K562 (cell line): ENCODE measurements around the gene ARHGEF40. TPM values are rescaled to one million over a fixed set of nuclear protein-coding genes. Genes with fewer than 3 reads are reported as not detected.

ENCODE experiments used
- ARID1B ChIP-seq: fragments of 450-650 bp; IDR thresholded peaks from 2 replicates; pipeline ENCODE4 v1.6.1; 2016; ENCODE audit warnings: antibody characterized with exemption, mild to moderate bottlenecking, inconsistent platforms
- DPF2 ChIP-seq: fragments of 450-650 bp; IDR thresholded peaks from 2 replicates; pipeline ENCODE4 v1.6.1; 2016
- MAZ ChIP-seq, 2 experiments: fragments of 450-650 bp in 1 of 2; sonication (generic) in 1 of 2; formaldehyde crosslinking; IDR thresholded peaks in 1 of 2; conservative IDR thresholded peaks in 1 of 2; 2 replicates each; pipeline versions ENCODE4 v1.4.0 to v1.5.0; 2020; ENCODE audit warnings: mild to moderate bottlenecking in 1 of 2, missing genetic modification reagents in 1 of 2
- PHF8 ChIP-seq: fragments of 200-600 bp; sonication (generic); IDR thresholded peaks from 2 replicates; pipeline ENCODE4 v1.6.1; 2012; ENCODE audit warnings: mixed run types, mild to moderate bottlenecking, inconsistent platforms, low read length, moderate library complexity, borderline replicate concordance
- SMARCA5 ChIP-seq: fragments of 450-650 bp; IDR thresholded peaks from 2 replicates; pipeline ENCODE4 v1.6.1; 2016
- polyA plus RNA-seq, 8 experiments: library from polyadenylated mRNA; depleted of rRNA in 4 of 8; stranded (reverse) in 5 of 8; unstranded in 3 of 8; fragments of >200 nt; fragmentation: Nextera tagmentation in 2 of 8; fragmentation: Illumina TruSeq in 1 of 8; extraction: Ambion mirVana in 2 of 8; extraction: Trizol in 1 of 8; gene quantifications; 2 replicates each; pipeline versions ENCODE4 v1.2.1 to v1.2.3, GENCODE V29; 2011 to 2014; ENCODE audit warnings: inconsistent platforms in 1 of 8, missing spikeins in 1 of 8
- total RNA-seq, 7 experiments: library from RNA; depleted of rRNA in 6 of 7; stranded (reverse); fragments of >200 nt in 6 of 7; fragmentation: Illumina TruSeq in 2 of 7; extraction: Trizol in 2 of 7; gene quantifications; 2 replicates each; pipeline versions ENCODE4 v1.2.1 to v1.2.3, GENCODE V29; 2011 to 2021; ENCODE audit warnings: low replicate concordance in 1 of 7
- TF ChIP-seq, protein P1 (sequence below), 2 experiments: fragments of 450-650 bp in 1 of 2; sonication (generic) in 1 of 2; formaldehyde crosslinking in 1 of 2; IDR thresholded peaks; 2 replicates each; pipeline versions ENCODE4 v1.7.1 to v1.9.0; 2016 to 2022; ENCODE audit warnings: inconsistent platforms in 1 of 2, mild to moderate bottlenecking in 1 of 2, missing genetic modification reagents in 1 of 2
- TF ChIP-seq, protein P2 (sequence below): IDR thresholded peaks from 2 replicates; pipeline ENCODE4 v1.6.1; 2016; ENCODE audit warnings: missing genetic modification characterization, missing compliant biosample characterization
- TF ChIP-seq, protein P3 (sequence below), 2 experiments: IDR thresholded peaks; 2 replicates each; pipeline ENCODE4 v1.6.1; 2012; ENCODE audit warnings: improper control_type of control experiment in 2 of 2, low read depth in 2 of 2, low read length in 2 of 2, borderline replicate concordance in 1 of 2
- TF ChIP-seq, protein P4 (sequence below): fragments of 200-400 bp; formaldehyde crosslinking; IDR thresholded peaks from 2 replicates; pipeline ENCODE4 v1.6.1; 2017; ENCODE audit warnings: mild to moderate bottlenecking, low read depth, low read length, moderate library complexity

The ARHGEF40 gene
- total and polyA plus RNA-seq, 9 of the 15 experiments (the other 6 are each of a cell fraction or from before 2014, with no cell fraction given): 0.42 to 6.3 (median 3.8) TPM

DNA sequence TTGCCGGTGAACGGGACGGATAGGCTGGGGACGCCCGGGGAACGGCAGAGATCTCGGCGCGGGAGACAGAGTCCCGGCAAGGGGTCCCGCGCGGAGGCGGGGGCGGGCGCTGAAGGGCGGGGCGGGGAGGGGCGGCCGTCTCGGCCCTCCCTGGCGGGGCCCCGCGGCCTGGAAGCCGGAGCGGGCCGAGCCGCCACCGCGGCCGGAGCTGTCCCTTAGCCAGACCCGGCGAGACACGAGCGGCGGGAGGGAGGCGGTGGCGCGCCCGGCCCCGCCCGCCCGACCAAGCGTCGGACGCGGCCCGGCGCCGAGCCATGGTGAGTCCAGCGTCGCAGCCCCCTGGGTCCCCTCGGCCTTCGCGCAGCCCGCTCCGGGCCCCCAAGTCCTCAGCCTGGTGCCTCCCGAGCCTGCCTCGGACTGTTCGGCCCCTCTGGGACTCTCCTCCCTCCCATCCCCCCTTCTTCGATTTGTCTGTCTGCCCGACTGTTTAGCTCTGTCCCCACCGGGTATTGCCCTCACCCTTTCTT lies at the start of gene ARHGEF40 (continued):
- TF ChIP-seq, protein P1, sequence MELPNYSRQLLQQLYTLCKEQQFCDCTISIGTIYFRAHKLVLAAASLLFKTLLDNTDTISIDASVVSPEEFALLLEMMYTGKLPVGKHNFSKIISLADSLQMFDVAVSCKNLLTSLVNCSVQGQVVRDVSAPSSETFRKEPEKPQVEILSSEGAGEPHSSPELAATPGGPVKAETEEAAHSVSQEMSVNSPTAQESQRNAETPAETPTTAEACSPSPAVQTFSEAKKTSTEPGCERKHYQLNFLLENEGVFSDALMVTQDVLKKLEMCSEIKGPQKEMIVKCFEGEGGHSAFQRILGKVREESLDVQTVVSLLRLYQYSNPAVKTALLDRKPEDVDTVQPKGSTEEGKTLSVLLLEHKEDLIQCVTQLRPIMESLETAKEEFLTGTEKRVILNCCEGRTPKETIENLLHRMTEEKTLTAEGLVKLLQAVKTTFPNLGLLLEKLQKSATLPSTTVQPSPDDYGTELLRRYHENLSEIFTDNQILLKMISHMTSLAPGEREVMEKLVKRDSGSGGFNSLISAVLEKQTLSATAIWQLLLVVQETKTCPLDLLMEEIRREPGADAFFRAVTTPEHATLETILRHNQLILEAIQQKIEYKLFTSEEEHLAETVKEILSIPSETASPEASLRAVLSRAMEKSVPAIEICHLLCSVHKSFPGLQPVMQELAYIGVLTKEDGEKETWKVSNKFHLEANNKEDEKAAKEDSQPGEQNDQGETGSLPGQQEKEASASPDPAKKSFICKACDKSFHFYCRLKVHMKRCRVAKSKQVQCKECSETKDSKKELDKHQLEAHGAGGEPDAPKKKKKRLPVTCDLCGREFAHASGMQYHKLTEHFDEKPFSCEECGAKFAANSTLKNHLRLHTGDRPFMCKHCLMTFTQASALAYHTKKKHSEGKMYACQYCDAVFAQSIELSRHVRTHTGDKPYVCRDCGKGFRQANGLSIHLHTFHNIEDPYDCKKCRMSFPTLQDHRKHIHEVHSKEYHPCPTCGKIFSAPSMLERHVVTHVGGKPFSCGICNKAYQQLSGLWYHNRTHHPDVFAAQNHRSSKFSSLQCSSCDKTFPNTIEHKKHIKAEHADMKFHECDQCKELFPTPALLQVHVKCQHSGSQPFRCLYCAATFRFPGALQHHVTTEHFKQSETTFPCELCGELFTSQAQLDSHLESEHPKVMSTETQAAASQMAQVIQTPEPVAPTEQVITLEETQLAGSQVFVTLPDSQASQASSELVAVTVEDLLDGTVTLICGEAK (IDR thresholded peaks at IDR 0.05): 0 out of 2 replicates have a peak, but pooled peaks have one; percentile 17
- TF ChIP-seq, protein P1 (CRISPR knock-in tag; IDR thresholded peaks at IDR 0.05): no peak
- TF ChIP-seq PHF8: peak; percentile 46; the same call in 1 of the 2 replicates
- TF ChIP-seq DPF2: 0 out of 2 replicates have a peak, but pooled peaks have one; percentile 22
- no peak for TF ChIP-seq ARID1B
- 0 out of 4 replicates have a peak, but pooled peaks of 1 of the 2 experiments have one; percentile 34 for TF ChIP-seq MAZ (CRISPR knock-in tag; conservative IDR thresholded peaks at IDR 0.05 in 1 of 2, IDR thresholded peaks at IDR 0.05 in 1 of 2)
- no peak for TF ChIP-seq SMARCA5
- TF ChIP-seq, protein P2, sequence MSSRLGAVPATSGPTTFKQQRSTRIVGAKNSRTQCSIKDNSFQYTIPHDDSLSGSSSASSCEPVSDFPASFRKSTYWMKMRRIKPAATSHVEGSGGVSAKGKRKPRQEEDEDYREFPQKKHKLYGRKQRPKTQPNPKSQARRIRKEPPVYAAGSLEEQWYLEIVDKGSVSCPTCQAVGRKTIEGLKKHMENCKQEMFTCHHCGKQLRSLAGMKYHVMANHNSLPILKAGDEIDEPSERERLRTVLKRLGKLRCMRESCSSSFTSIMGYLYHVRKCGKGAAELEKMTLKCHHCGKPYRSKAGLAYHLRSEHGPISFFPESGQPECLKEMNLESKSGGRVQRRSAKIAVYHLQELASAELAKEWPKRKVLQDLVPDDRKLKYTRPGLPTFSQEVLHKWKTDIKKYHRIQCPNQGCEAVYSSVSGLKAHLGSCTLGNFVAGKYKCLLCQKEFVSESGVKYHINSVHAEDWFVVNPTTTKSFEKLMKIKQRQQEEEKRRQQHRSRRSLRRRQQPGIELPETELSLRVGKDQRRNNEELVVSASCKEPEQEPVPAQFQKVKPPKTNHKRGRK (tag): peak; percentile 61
- TF ChIP-seq, protein P3, sequence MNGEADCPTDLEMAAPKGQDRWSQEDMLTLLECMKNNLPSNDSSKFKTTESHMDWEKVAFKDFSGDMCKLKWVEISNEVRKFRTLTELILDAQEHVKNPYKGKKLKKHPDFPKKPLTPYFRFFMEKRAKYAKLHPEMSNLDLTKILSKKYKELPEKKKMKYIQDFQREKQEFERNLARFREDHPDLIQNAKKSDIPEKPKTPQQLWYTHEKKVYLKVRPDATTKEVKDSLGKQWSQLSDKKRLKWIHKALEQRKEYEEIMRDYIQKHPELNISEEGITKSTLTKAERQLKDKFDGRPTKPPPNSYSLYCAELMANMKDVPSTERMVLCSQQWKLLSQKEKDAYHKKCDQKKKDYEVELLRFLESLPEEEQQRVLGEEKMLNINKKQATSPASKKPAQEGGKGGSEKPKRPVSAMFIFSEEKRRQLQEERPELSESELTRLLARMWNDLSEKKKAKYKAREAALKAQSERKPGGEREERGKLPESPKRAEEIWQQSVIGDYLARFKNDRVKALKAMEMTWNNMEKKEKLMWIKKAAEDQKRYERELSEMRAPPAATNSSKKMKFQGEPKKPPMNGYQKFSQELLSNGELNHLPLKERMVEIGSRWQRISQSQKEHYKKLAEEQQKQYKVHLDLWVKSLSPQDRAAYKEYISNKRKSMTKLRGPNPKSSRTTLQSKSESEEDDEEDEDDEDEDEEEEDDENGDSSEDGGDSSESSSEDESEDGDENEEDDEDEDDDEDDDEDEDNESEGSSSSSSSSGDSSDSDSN (IDR thresholded peaks at IDR 0.05; ENCODE audit: borderline replicate concordance in 1 of 2, low read depth in 2 of 2, low read length in 2 of 2): peak in 1 of 2 experiments; percentile 79; a peak in 1 of 4 replicates
- TF ChIP-seq, protein P4, sequence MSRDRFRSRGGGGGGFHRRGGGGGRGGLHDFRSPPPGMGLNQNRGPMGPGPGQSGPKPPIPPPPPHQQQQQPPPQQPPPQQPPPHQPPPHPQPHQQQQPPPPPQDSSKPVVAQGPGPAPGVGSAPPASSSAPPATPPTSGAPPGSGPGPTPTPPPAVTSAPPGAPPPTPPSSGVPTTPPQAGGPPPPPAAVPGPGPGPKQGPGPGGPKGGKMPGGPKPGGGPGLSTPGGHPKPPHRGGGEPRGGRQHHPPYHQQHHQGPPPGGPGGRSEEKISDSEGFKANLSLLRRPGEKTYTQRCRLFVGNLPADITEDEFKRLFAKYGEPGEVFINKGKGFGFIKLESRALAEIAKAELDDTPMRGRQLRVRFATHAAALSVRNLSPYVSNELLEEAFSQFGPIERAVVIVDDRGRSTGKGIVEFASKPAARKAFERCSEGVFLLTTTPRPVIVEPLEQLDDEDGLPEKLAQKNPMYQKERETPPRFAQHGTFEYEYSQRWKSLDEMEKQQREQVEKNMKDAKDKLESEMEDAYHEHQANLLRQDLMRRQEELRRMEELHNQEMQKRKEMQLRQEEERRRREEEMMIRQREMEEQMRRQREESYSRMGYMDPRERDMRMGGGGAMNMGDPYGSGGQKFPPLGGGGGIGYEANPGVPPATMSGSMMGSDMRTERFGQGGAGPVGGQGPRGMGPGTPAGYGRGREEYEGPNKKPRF: no peak
